ENCODE data around the gene PEG3. TPM values are rescaled to one million over a fixed set of nuclear protein-coding genes. Genes with fewer than 3 reads are reported as not detected.

The PEG3 gene
- total and polyA plus RNA-seq, 2 of the 4 experiments (the other 2 are of a cell fraction), result not detected

DNA sequence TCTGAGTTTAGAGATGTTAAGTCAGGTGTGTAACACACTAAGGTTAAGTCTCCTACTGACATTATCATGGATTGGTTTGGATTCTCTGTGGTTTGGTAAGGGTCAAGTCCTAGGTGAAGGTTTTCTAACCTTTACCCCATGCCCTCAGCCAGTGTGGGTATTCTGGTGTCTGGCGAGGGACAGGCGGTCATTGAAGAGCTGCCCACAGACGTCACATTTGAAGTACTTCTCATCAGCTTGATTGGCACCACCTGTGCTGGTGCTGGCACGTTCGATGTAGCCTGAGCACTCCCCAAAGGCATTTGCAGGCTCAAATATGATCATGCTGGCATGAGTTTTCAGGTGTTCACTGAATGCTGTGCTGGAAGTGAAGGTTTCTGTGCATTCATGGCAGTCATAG is 27.0 kb downstream of the PEG3 start:
- no peaks in the 10 kb centered on the region for H3K27me3 ChIP-seq (ENCODE audit: control insufficient read depth, insufficient read depth, low read length)
- H3K23ac ChIP-seq (ENCODE audit: low read depth, low read length), result no peak overlapping the region
- H2AK9ac ChIP-seq (replicated peaks; ENCODE audit: low read depth, low read length, poor library complexity), result no peak overlapping the region
- POLR2A ChIA-PET (ENCODE audit: unreplicated experiment), result no interaction called here
- H3K27ac ChIP-seq (ENCODE audit: insufficient read depth, low read length), result no peak overlapping the region
- H3K36me3 ChIP-seq (ENCODE audit: control insufficient read depth, insufficient read depth, low read length), result no peaks in the 10 kb centered on the region
- no peak overlapping the region for H2AK5ac ChIP-seq (ENCODE audit: low read depth, low read length)
- DNase-seq, result no peak
- no peak overlapping the region for H3K18ac ChIP-seq (ENCODE audit: low read depth, low read length)
- peaks cover 45% of the 10 kb centered on the region for H3K9me3 ChIP-seq (ENCODE audit: control insufficient read depth, insufficient read depth, low read length)
- no peak overlapping the region for H3K4ac ChIP-seq (ENCODE audit: low read depth, low read length)
- H3K4me2 ChIP-seq (ENCODE audit: low read depth, low read length), result no peak overlapping the region
- no peaks in the 10 kb centered on the region for H4K20me1 ChIP-seq (ENCODE audit: insufficient read depth, low read length)
- no peaks in the 10 kb centered on the region for H3K4me1 ChIP-seq (ENCODE audit: control insufficient read depth, insufficient read depth, low read length)
- dilution Hi-C loops (cut with HindIII; ENCODE audit: low sequenced_read_pairs, unreplicated experiment) (no loop called here), in situ Hi-C loops (cut with MboI; ENCODE audit: low sequenced_read_pairs) (no loop called here), intact Hi-C loops (cut with micrococcal nuclease) (no loop called here)
- no peak for ATAC-seq (ENCODE audit: low read depth)
- H2BK120ac ChIP-seq (ENCODE audit: low read depth, low read length), result no peak overlapping the region
- no peak overlapping the region for H4K8ac ChIP-seq (ENCODE audit: low read depth in 2 of 2, low read length in 2 of 2)
- no peak overlapping the region for H2BK20ac ChIP-seq (ENCODE audit: low read depth, low read length)
- CTCF ChIA-PET, result no interaction called here
- no peak overlapping the region for H3K56ac ChIP-seq (ENCODE audit: extremely low read depth, insufficient read depth, low read length)
- H2BK5ac ChIP-seq (ENCODE audit: low read depth, low read length, poor library complexity, severe bottlenecking), result no peak overlapping the region
- no CpG with 5 or more reads among the region's 5 CpGs for WGBS, 2 experiments (ENCODE audit: extremely low coverage in 2 of 2, insufficient read length in 1 of 2)
- H4K5ac ChIP-seq (ENCODE audit: low read depth, low read length), result no peak overlapping the region
- TF ChIP-seq MAFK (IDR thresholded peaks at IDR 0.05; ENCODE audit: low read depth, low read length) (no peak), CEBPB (IDR thresholded peaks at IDR 0.05; ENCODE audit: low read depth, low read length) (no peak), RCOR1 (IDR thresholded peaks at IDR 0.05; ENCODE audit: insufficient replicate concordance, low read length) (no peak), CHD1 (IDR thresholded peaks at IDR 0.05; ENCODE audit: low read depth, low read length) (no peak), RAD21 (IDR thresholded peaks at IDR 0.05; ENCODE audit: low read length) (no peak), NFE2L2 (IDR thresholded peaks at IDR 0.05; ENCODE audit: low read depth, low read length) (no peak), MAZ (IDR thresholded peaks at IDR 0.05; ENCODE audit: borderline replicate concordance, low read depth, low read length) (no peak), FOS (IDR thresholded peaks at IDR 0.05; ENCODE audit: low read depth, low read length) (no peak), MXI1 (IDR thresholded peaks at IDR 0.05; ENCODE audit: borderline replicate concordance, low read depth, low read length) (no peak), RFX5 (IDR thresholded peaks at IDR 0.05; ENCODE audit: low read depth, low read length) (no peak), BHLHE40 (IDR thresholded peaks at IDR 0.05; ENCODE audit: low read depth, low read length) (no peak), POLR2A (IDR thresholded peaks at IDR 0.05; ENCODE audit: low read depth, low read length) (no peak), SMC3 (IDR thresholded peaks at IDR 0.05; ENCODE audit: low read depth, low read length) (no peak)
- TF ChIP-seq, protein P1, sequence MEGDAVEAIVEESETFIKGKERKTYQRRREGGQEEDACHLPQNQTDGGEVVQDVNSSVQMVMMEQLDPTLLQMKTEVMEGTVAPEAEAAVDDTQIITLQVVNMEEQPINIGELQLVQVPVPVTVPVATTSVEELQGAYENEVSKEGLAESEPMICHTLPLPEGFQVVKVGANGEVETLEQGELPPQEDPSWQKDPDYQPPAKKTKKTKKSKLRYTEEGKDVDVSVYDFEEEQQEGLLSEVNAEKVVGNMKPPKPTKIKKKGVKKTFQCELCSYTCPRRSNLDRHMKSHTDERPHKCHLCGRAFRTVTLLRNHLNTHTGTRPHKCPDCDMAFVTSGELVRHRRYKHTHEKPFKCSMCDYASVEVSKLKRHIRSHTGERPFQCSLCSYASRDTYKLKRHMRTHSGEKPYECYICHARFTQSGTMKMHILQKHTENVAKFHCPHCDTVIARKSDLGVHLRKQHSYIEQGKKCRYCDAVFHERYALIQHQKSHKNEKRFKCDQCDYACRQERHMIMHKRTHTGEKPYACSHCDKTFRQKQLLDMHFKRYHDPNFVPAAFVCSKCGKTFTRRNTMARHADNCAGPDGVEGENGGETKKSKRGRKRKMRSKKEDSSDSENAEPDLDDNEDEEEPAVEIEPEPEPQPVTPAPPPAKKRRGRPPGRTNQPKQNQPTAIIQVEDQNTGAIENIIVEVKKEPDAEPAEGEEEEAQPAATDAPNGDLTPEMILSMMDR (conservative IDR thresholded peaks at IDR 0.05; ENCODE audit: low read depth, low read length), result no peak
- TF ChIP-seq, protein P2, sequence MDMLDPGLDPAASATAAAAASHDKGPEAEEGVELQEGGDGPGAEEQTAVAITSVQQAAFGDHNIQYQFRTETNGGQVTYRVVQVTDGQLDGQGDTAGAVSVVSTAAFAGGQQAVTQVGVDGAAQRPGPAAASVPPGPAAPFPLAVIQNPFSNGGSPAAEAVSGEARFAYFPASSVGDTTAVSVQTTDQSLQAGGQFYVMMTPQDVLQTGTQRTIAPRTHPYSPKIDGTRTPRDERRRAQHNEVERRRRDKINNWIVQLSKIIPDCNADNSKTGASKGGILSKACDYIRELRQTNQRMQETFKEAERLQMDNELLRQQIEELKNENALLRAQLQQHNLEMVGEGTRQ (IDR thresholded peaks at IDR 0.05; ENCODE audit: low read depth, low read length), result no peak
- TF ChIP-seq, protein P3, sequence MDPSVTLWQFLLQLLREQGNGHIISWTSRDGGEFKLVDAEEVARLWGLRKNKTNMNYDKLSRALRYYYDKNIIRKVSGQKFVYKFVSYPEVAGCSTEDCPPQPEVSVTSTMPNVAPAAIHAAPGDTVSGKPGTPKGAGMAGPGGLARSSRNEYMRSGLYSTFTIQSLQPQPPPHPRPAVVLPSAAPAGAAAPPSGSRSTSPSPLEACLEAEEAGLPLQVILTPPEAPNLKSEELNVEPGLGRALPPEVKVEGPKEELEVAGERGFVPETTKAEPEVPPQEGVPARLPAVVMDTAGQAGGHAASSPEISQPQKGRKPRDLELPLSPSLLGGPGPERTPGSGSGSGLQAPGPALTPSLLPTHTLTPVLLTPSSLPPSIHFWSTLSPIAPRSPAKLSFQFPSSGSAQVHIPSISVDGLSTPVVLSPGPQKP (IDR thresholded peaks at IDR 0.05; ENCODE audit: borderline replicate concordance, low read depth, low read length), result no peak
- no peaks in the 10 kb centered on the region for H3K9me1 ChIP-seq (ENCODE audit: insufficient read depth, low read length)
- no peak overlapping the region for H4K91ac ChIP-seq (ENCODE audit: insufficient read depth, low read depth, low read length)
- no peak overlapping the region for H2BK15ac ChIP-seq (ENCODE audit: low read depth, low read length)
- no peak overlapping the region for H3K14ac ChIP-seq (replicated peaks; ENCODE audit: low read depth, low read length)
- no TSS peak for BruUV-seq (replicated peaks)
- no peaks in the 10 kb centered on the region for H3K79me1 ChIP-seq (ENCODE audit: low read depth in 1 of 2, low read length in 2 of 2)
- no peak overlapping the region for H3K4me3 ChIP-seq (ENCODE audit: insufficient read depth, low read depth, low read length)
- no peak overlapping the region for H3K9ac ChIP-seq (ENCODE audit: low read depth, low read length)
- H2AFZ ChIP-seq (replicated peaks; ENCODE audit: low read length, poor library complexity), result no peak overlapping the region

Measured in IMR-90 (cell line).